Measurements from ENCODE around the gene CEP112. TPM values are rescaled to one million over a fixed set of nuclear protein-coding genes. Genes with fewer than 3 reads are reported as not detected.

CEP112 gene
- total RNA-seq, 1 experiment from 2014 or later = 9.5 TPM

GRCh38 chr17:65670667-65671371 is 521.1 kb downstream of the CEP112 start:
- H3K4me1 ChIP-seq (ENCODE audit: control insufficient read depth, insufficient read depth, low read length) = no peaks in the 10 kb centered on the region
- no peak for DNase-seq (ENCODE audit: low read depth, low spot score)
- no peak for TF ChIP-seq TCF7L2 (IDR thresholded peaks at IDR 0.05; ENCODE audit: low read depth, low read length)
- TF ChIP-seq SIN3A (IDR thresholded peaks at IDR 0.05; ENCODE audit: borderline replicate concordance, insufficient read depth, low read depth, low read length) = no peak
- TF ChIP-seq POLR2AphosphoS5 (IDR thresholded peaks at IDR 0.05; ENCODE audit: low read depth, low read length) = no peak
- no peak for TF ChIP-seq REST (IDR thresholded peaks at IDR 0.05; ENCODE audit: insufficient read depth in 1 of 2, low read depth in 2 of 2, low read length in 1 of 2)
- TF ChIP-seq CTCF (IDR thresholded peaks at IDR 0.05) = no peak
- H3K36me3 ChIP-seq (ENCODE audit: control insufficient read depth, insufficient read depth, low read length) = no peaks in the 10 kb centered on the region
- H3K4me3 ChIP-seq (ENCODE audit: low read depth in 2 of 2, low read length in 2 of 2) = no peak overlapping the region
- H3K27me3 ChIP-seq (ENCODE audit: control insufficient read depth, insufficient read depth, low read length) = no peaks in the 10 kb centered on the region
- H3K9me3 ChIP-seq (ENCODE audit: control insufficient read depth, insufficient read depth, low read depth, low read length) = no peaks in the 10 kb centered on the region
- in situ Hi-C loops (cut with HindIII; ENCODE audit: low pct_unique_long_range_greater_than_20kb, low sequenced_read_pairs) (no loop called here), intact Hi-C loops (cut with micrococcal nuclease; ENCODE audit: unreplicated experiment) (no loop called here)
- ChIA-PET CTCF (no interaction called here), POLR2A (no interaction called here)
- BruUV-seq (replicated peaks) = no TSS peak
- ATAC-seq = no peak
- H3K27ac ChIP-seq (ENCODE audit: low read length) = no peak overlapping the region

- no peak overlapping the region for H3K27ac ChIP-seq (ENCODE audit: low read length)
- ATAC-seq (no peak), DNase-seq (ENCODE audit: low read depth, low spot score) (no peak)
- ChIA-PET CTCF (no interaction called here), POLR2A (no interaction called here)
- in situ Hi-C loops (cut with HindIII; ENCODE audit: low pct_unique_long_range_greater_than_20kb, low sequenced_read_pairs) = no loop called here
- no peak for TF ChIP-seq CTCF (IDR thresholded peaks at IDR 0.05)
- TF ChIP-seq POLR2AphosphoS5 (IDR thresholded peaks at IDR 0.05; ENCODE audit: low read depth, low read length) = no peak
- TF ChIP-seq REST (IDR thresholded peaks at IDR 0.05; ENCODE audit: insufficient read depth in 1 of 2, low read depth in 2 of 2, low read length in 1 of 2) = no peak
- no peak for TF ChIP-seq TCF7L2 (IDR thresholded peaks at IDR 0.05; ENCODE audit: low read depth, low read length)
- no peak for TF ChIP-seq SIN3A (IDR thresholded peaks at IDR 0.05; ENCODE audit: borderline replicate concordance, insufficient read depth, low read depth, low read length)
- H3K9me3 ChIP-seq (ENCODE audit: control insufficient read depth, insufficient read depth, low read depth, low read length) = no peaks in the 10 kb centered on the region
- intact Hi-C loops (cut with micrococcal nuclease; ENCODE audit: unreplicated experiment) = no loop called here
- H3K27me3 ChIP-seq (ENCODE audit: control insufficient read depth, insufficient read depth, low read length) = no peaks in the 10 kb centered on the region
- no peaks in the 10 kb centered on the region for H3K36me3 ChIP-seq (ENCODE audit: control insufficient read depth, insufficient read depth, low read length)
- no TSS peak for BruUV-seq (replicated peaks)
- no peaks in the 10 kb centered on the region for H3K4me1 ChIP-seq (ENCODE audit: control insufficient read depth, insufficient read depth, low read length)
- H3K4me3 ChIP-seq (ENCODE audit: low read depth in 2 of 2, low read length in 2 of 2) = no peak overlapping the region
Observed at GRCh38 chr17:65668211-65668610, 523.7 kb downstream of the CEP112 start.
